RWPE2 (cell line): ENCODE measurements around the gene CCAR1.

ENCODE experiments used
- ATAC-seq: fragments of 200-7000 bp; cut with Tn5 transposase; 3 replicates; pipeline ENCODE4 v1.9.1; 2021; ENCODE audit warnings: low read depth
- DNase-seq: peaks from one replicate; pipeline ENCODE4 v3.0.0-alpha.2; 2020; ENCODE audit warnings: low spot score
- H3K27ac ChIP-seq: fragments of 450-650 bp; 2 replicates; pipeline ENCODE4 v1.5.1; 2017; ENCODE audit warnings: mild to moderate bottlenecking; ENCODE audit not compliant: poor library complexity, severe bottlenecking
- H3K27me3 ChIP-seq: fragments of 250-450 bp; sonication (Bioruptor Pico); 2 replicates; pipeline ENCODE4 v1.5.1; 2021; ENCODE audit warnings: mild to moderate bottlenecking, moderate library complexity; ENCODE audit not compliant: insufficient read depth, poor library complexity, severe bottlenecking
- H3K36me3 ChIP-seq: fragments of 250-450 bp; sonication (Bioruptor Pico); 2 replicates; pipeline ENCODE4 v1.5.1; 2020; ENCODE audit warnings: low read depth, mild to moderate bottlenecking, moderate library complexity
- H3K4me1 ChIP-seq: fragments of 250-450 bp; sonication (Bioruptor Pico); 2 replicates; pipeline ENCODE4 v1.5.1; 2021; ENCODE audit warnings: mild to moderate bottlenecking, moderate library complexity; ENCODE audit not compliant: insufficient read depth, poor library complexity, severe bottlenecking
- H3K4me3 ChIP-seq: fragments of 250-450 bp; sonication (Bioruptor Pico); 2 replicates; pipeline ENCODE4 v1.5.1; 2021; ENCODE audit warnings: mild to moderate bottlenecking, moderate library complexity; ENCODE audit not compliant: severe bottlenecking
- H3K9me3 ChIP-seq: fragments of 250-450 bp; sonication (Bioruptor Pico); 2 replicates; pipeline ENCODE4 v1.5.1; 2021; ENCODE audit warnings: mild to moderate bottlenecking, moderate library complexity; ENCODE audit not compliant: severe bottlenecking
- CTCF ChIP-seq: fragments of 450-650 bp; IDR thresholded peaks from one replicate; pipeline ENCODE4 v1.5.1; 2017; ENCODE audit warnings: mild to moderate bottlenecking, moderate library complexity; ENCODE audit not compliant: poor library complexity, severe bottlenecking

Gene CCAR1

GRCh38 chr10:68828833-68829232 lies 107.8 kb downstream of the CCAR1 start:
- DNase-seq: no peak
- Histone ChIP-seq H3K9me3 (no peaks in the 10 kb centered on the region), H3K27ac (no peak overlapping the region), H3K27me3 (peaks cover 8% of the 10 kb centered on the region), H3K4me3 (no peak overlapping the region), H3K36me3 (no peaks in the 10 kb centered on the region), H3K4me1 (no peaks in the 10 kb centered on the region)
- ATAC-seq: no peak
- no peak for TF ChIP-seq CTCF

GRCh38 chr10:68829521-68829920 lies 108.5 kb downstream of the CCAR1 start:
- DNase-seq: no peak
- TF ChIP-seq CTCF: no peak
- H3K9me3 ChIP-seq: no peaks in the 10 kb centered on the region
- no peaks in the 10 kb centered on the region for H3K4me1 ChIP-seq
- ATAC-seq: no peak
- no peak overlapping the region for H3K27ac ChIP-seq
- H3K27me3 ChIP-seq: peaks cover 8% of the 10 kb centered on the region
- no peaks in the 10 kb centered on the region for H3K36me3 ChIP-seq
- H3K4me3 ChIP-seq: no peak overlapping the region

- TF ChIP-seq CTCF: no peak
- ATAC-seq (no peak), DNase-seq (no peak)
- Histone ChIP-seq H3K36me3 (no peaks in the 10 kb centered on the region), H3K4me3 (no peak overlapping the region), H3K27me3 (peaks cover 8% of the 10 kb centered on the region), H3K27ac (no peak overlapping the region), H3K9me3 (no peaks in the 10 kb centered on the region), H3K4me1 (no peaks in the 10 kb centered on the region)
Observed at GRCh38 chr10:68829952-68830351, 108.9 kb downstream of the CCAR1 start.

GRCh38 chr10:68831961-68832455 lies 111.0 kb downstream of the CCAR1 start:
- H3K27ac ChIP-seq: no peak overlapping the region
- ATAC-seq: no peak
- H3K4me1 ChIP-seq: no peaks in the 10 kb centered on the region
- H3K4me3 ChIP-seq: no peak overlapping the region
- H3K36me3 ChIP-seq: no peaks in the 10 kb centered on the region
- H3K9me3 ChIP-seq: no peaks in the 10 kb centered on the region
- H3K27me3 ChIP-seq: peaks cover 8% of the 10 kb centered on the region
- no peak for DNase-seq
- no peak for TF ChIP-seq CTCF

DNA sequence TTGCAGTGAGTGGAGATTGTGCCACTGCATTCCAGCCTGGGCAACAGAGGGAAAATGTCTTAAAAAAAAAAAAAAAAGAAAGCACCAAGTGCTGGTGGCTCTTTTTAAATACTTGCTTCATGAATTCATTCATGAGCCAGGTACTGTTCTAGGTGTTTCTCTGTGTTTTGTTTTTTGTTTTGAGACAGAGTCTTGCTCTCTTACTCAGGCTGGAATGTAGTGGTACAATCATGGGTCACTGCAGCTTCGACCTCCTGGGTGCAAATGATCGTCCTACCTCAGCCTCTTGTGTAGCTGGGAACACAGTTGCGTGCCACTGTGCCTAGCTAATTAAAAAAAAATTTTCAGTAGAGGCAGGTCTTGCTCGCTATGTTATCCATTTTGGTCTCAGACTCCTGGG lies 111.6 kb downstream of the CCAR1 start:
- Histone ChIP-seq H3K36me3 (no peaks in the 10 kb centered on the region), H3K4me3 (no peak overlapping the region), H3K4me1 (no peaks in the 10 kb centered on the region), H3K9me3 (no peaks in the 10 kb centered on the region), H3K27me3 (peaks cover 8% of the 10 kb centered on the region), H3K27ac (no peak overlapping the region)
- ATAC-seq (no peak), DNase-seq (no peak)
- no peak for TF ChIP-seq CTCF
